ENCODE results near the gene CCL26. TPM values are rescaled to one million over a fixed set of nuclear protein-coding genes. Genes with fewer than 3 reads are reported as not detected.
"Not testable (repeated sequence)": the region's sequence is repeated elsewhere in the genome, so short reads cannot be mapped to it uniquely, and the experiment has no call there.

Gene CCL26
- total RNA-seq, 1 experiment from 2014 or later, result 2.6 TPM

- H3K36me3 ChIP-seq (replicated peaks; ENCODE audit: control insufficient read depth, insufficient read depth, low read length), result no peaks in the 10 kb centered on the region
- peak within 1 kb of the TSS; percentile 83 for H3K4me3 ChIP-seq (ENCODE audit: insufficient read depth, low read depth, low read length)
- DNase-seq, result no peak
- peaks cover 6% of the 10 kb centered on the region; the same call in 1 of the 2 replicates for H3K27me3 ChIP-seq (ENCODE audit: control insufficient read depth, insufficient read depth, low read length)
Measured at GRCh38 chr7:75738604-75738974, 33.4 kb downstream of the CCL26 start, which contains the start of gene HIP1. Gene HIP1 (minus strand): TSS chr7:75738941. CDS start chr7:75738920, 21 bp downstream.

- DNase-seq, result no peak
- peak overlapping the region; percentile 83 for H3K4me3 ChIP-seq (ENCODE audit: insufficient read depth, low read depth, low read length)
- H3K27me3 ChIP-seq (ENCODE audit: control insufficient read depth, insufficient read depth, low read length), result peaks cover 6% of the 10 kb centered on the region; the same call in 1 of the 2 replicates
- no peaks in the 10 kb centered on the region for H3K36me3 ChIP-seq (replicated peaks; ENCODE audit: control insufficient read depth, insufficient read depth, low read length)
Measured at GRCh38 chr7:75737856-75738603, 34.0 kb downstream of the CCL26 start.

- no peak overlapping the region for H3K4me3 ChIP-seq (ENCODE audit: insufficient read depth, low read depth, low read length)
- H3K27me3 ChIP-seq (ENCODE audit: control insufficient read depth, insufficient read depth, low read length), result peaks cover 6% of the 10 kb centered on the region; the same call in 1 of the 2 replicates
- no peak for DNase-seq
- H3K36me3 ChIP-seq (replicated peaks; ENCODE audit: control insufficient read depth, insufficient read depth, low read length), result no peaks in the 10 kb centered on the region
Measured at GRCh38 chr7:75735581-75736350, 36.2 kb downstream of the CCL26 start.

GRCh38 chr7:75734586-75735458 lies 37.2 kb downstream of the CCL26 start:
- Histone ChIP-seq H3K36me3 (replicated peaks; ENCODE audit: control insufficient read depth, insufficient read depth, low read length) (no peaks in the 10 kb centered on the region), H3K4me3 (ENCODE audit: insufficient read depth, low read depth, low read length) (no peak overlapping the region), H3K27me3 (ENCODE audit: control insufficient read depth, insufficient read depth, low read length) (peaks cover 6% of the 10 kb centered on the region; the same call in 1 of the 2 replicates)
- DNase-seq, result no peak

- Histone ChIP-seq H3K36me3 (replicated peaks; ENCODE audit: control insufficient read depth, insufficient read depth, low read length) (no peaks in the 10 kb centered on the region), H3K4me3 (ENCODE audit: insufficient read depth, low read depth, low read length) (no peak overlapping the region), H3K27me3 (ENCODE audit: control insufficient read depth, insufficient read depth, low read length) (peaks cover 3% of the 10 kb centered on the region; the same call in 1 of the 2 replicates)
- DNase-seq, result no peak
Measured at GRCh38 chr7:75732764-75733630, 39.0 kb downstream of the CCL26 start.

GRCh38 chr7:75732016-75732521 lies 39.9 kb downstream of the CCL26 start:
- H3K4me3 ChIP-seq (ENCODE audit: insufficient read depth, low read depth, low read length), result no peak overlapping the region
- H3K36me3 ChIP-seq (replicated peaks; ENCODE audit: control insufficient read depth, insufficient read depth, low read length), result no peaks in the 10 kb centered on the region
- no peaks in the 10 kb centered on the region for H3K27me3 ChIP-seq (ENCODE audit: control insufficient read depth, insufficient read depth, low read length)
- no peak for DNase-seq

- DNase-seq, result no peak
- Histone ChIP-seq H3K27me3 (ENCODE audit: control insufficient read depth, insufficient read depth, low read length) (no peaks in the 10 kb centered on the region), H3K36me3 (replicated peaks; ENCODE audit: control insufficient read depth, insufficient read depth, low read length) (no peaks in the 10 kb centered on the region), H3K4me3 (ENCODE audit: insufficient read depth, low read depth, low read length) (no peak overlapping the region)
Measured at GRCh38 chr7:75729851-75730274, 42.1 kb downstream of the CCL26 start.

- Histone ChIP-seq H3K4me3 (ENCODE audit: insufficient read depth, low read depth, low read length) (no peak overlapping the region), H3K36me3 (replicated peaks; ENCODE audit: control insufficient read depth, insufficient read depth, low read length) (no peaks in the 10 kb centered on the region), H3K27me3 (ENCODE audit: control insufficient read depth, insufficient read depth, low read length) (no peaks in the 10 kb centered on the region)
- DNase-seq, result peak; percentile 69
Measured at GRCh38 chr7:75727881-75728593, 44.0 kb downstream of the CCL26 start.

- DNase-seq; H3K4me3 ChIP-seq (ENCODE audit: insufficient read depth, low read depth, low read length); H3K27me3 ChIP-seq (ENCODE audit: control insufficient read depth, insufficient read depth, low read length); H3K36me3 ChIP-seq (replicated peaks; ENCODE audit: control insufficient read depth, insufficient read depth, low read length): not testable (repeated sequence)
Measured at GRCh38 chr7:75727351-75727750, 44.7 kb downstream of the CCL26 start.

- Histone ChIP-seq H3K27me3 (ENCODE audit: control insufficient read depth, insufficient read depth, low read length) (no peaks in the 10 kb centered on the region), H3K4me3 (ENCODE audit: insufficient read depth, low read depth, low read length) (no peak overlapping the region), H3K36me3 (replicated peaks; ENCODE audit: control insufficient read depth, insufficient read depth, low read length) (no peaks in the 10 kb centered on the region)
- no peak for DNase-seq
Measured at GRCh38 chr7:75725306-75725705, 46.7 kb downstream of the CCL26 start.

- no peak for DNase-seq
- no peaks in the 10 kb centered on the region for H3K36me3 ChIP-seq (replicated peaks; ENCODE audit: control insufficient read depth, insufficient read depth, low read length)
- no peak overlapping the region for H3K4me3 ChIP-seq (ENCODE audit: insufficient read depth, low read depth, low read length)
- H3K27me3 ChIP-seq (ENCODE audit: control insufficient read depth, insufficient read depth, low read length), result no peaks in the 10 kb centered on the region
Measured at GRCh38 chr7:75723444-75723843, 48.6 kb downstream of the CCL26 start.

GRCh38 chr7:75722373-75722772 lies 49.6 kb downstream of the CCL26 start:
- no peaks in the 10 kb centered on the region for H3K36me3 ChIP-seq (replicated peaks; ENCODE audit: control insufficient read depth, insufficient read depth, low read length)
- no peak for DNase-seq
- H3K27me3 ChIP-seq (ENCODE audit: control insufficient read depth, insufficient read depth, low read length), result no peaks in the 10 kb centered on the region
- no peak overlapping the region for H3K4me3 ChIP-seq (ENCODE audit: insufficient read depth, low read depth, low read length)

- not testable (repeated sequence) for H3K27me3 ChIP-seq (ENCODE audit: control insufficient read depth, insufficient read depth, low read length); DNase-seq; H3K36me3 ChIP-seq (replicated peaks; ENCODE audit: control insufficient read depth, insufficient read depth, low read length); H3K4me3 ChIP-seq (ENCODE audit: insufficient read depth, low read depth, low read length)
Measured at GRCh38 chr7:75721922-75722321, 50.1 kb downstream of the CCL26 start.

Measured in H7 (cell line).